ENCODE results near the gene AHRR. TPM values are rescaled to one million over a fixed set of nuclear protein-coding genes. Genes with fewer than 3 reads are reported as not detected.

Gene AHRR
- total and polyA plus RNA-seq, 2 donors from 2014 or later, result 0.71 to 1.7 TPM

DNA sequence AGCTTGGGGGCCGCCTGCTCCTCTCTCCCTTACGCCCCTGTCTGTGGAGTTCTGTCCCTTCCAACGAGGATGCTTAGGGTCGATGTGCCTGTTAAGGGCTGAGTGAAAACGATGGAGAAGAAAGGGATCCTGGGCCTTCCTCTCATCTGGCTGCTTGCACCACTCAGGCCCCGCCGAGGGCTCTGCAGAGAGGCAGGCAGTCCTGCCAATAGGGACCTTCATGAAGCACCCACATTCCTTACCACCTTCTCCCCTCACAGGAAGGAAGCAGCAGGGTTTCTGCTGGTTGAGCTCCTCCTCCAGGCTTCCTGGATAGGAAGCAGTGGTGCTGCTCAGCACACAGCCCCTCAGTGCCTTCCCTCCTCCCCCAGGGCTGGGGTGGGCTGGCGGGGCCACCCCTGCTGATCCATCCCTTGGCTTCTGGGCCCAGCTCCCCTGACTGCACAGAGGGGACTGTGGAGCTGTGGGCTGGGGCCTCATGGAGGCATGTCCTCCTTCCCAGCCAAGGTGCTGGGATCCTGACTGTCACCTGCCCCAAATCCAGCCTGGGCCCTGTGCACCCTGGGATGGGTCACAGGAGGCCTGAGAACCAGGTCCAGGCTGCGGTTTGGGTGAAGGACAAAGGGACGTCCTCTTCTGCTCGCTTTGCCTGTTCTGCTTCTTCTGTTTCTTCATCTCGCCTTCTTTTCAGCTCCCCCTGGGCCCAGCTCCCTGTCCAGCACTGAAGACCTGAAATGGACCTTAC lies 50.5 kb downstream of the AHRR start:
- H3K36me3 ChIP-seq (ENCODE audit: control insufficient read depth in 2 of 3, insufficient read depth in 3 of 3, low read length in 3 of 3), result no peaks in the 10 kb centered on the region
- H3K4me1 ChIP-seq (ENCODE audit: control insufficient read depth in 2 of 3, insufficient read depth in 2 of 3, low read depth in 1 of 3, low read length in 3 of 3), result no peaks in the 10 kb centered on the region
- H3K9ac ChIP-seq (ENCODE audit: low read length in 3 of 3), result no peak overlapping the region
- H3K27ac ChIP-seq (ENCODE audit: low read depth in 2 of 2, low read length in 2 of 2), result no peak overlapping the region
- FAIRE-seq (no peak), DNase-seq (peak in 3 of 5 donors; percentile 9 to 31 (median 24))
- TF ChIP-seq, protein P1, sequence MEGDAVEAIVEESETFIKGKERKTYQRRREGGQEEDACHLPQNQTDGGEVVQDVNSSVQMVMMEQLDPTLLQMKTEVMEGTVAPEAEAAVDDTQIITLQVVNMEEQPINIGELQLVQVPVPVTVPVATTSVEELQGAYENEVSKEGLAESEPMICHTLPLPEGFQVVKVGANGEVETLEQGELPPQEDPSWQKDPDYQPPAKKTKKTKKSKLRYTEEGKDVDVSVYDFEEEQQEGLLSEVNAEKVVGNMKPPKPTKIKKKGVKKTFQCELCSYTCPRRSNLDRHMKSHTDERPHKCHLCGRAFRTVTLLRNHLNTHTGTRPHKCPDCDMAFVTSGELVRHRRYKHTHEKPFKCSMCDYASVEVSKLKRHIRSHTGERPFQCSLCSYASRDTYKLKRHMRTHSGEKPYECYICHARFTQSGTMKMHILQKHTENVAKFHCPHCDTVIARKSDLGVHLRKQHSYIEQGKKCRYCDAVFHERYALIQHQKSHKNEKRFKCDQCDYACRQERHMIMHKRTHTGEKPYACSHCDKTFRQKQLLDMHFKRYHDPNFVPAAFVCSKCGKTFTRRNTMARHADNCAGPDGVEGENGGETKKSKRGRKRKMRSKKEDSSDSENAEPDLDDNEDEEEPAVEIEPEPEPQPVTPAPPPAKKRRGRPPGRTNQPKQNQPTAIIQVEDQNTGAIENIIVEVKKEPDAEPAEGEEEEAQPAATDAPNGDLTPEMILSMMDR (IDR thresholded peaks at IDR 0.05; ENCODE audit: borderline replicate concordance, extremely low read depth, insufficient read depth), result no peak
- no peaks in the 10 kb centered on the region for H3K27me3 ChIP-seq (ENCODE audit: control insufficient read depth, insufficient read depth, low read length)
- H3K4me3 ChIP-seq (ENCODE audit: low read length in 3 of 3), result no peak overlapping the region
- no peaks in the 10 kb centered on the region for H3K9me3 ChIP-seq (ENCODE audit: control insufficient read depth in 2 of 3, insufficient read depth in 1 of 3, low read length in 3 of 3)
- intact Hi-C loops (cut with DNase I), result no loop called here

DNA sequence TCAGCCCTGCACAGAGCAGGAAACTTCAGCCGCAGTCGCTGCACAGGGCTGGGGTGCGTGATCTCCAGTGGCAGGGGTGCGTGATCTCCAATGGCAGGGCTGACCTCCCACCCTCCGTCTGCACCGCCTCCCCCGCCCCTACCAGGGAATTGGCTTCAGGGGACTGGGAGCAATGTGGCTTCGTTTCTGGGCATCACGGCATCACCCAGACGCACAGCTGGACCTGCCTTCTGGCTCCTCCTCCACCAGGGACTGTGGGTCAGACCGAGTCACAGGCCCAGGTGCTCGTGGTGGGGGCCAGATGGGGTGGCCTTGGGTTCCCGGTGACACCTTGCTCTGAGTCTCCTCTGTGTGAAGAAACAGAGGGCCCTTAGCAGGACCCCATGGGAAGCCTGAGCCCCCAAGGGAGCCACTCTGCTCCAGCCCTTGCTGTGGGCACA lies 51.1 kb downstream of the AHRR start:
- Histone ChIP-seq H3K36me3 (ENCODE audit: control insufficient read depth in 2 of 3, insufficient read depth in 3 of 3, low read length in 3 of 3) (no peaks in the 10 kb centered on the region), H3K9me3 (ENCODE audit: control insufficient read depth in 2 of 3, insufficient read depth in 1 of 3, low read length in 3 of 3) (no peaks in the 10 kb centered on the region), H3K27me3 (ENCODE audit: control insufficient read depth, insufficient read depth, low read length) (no peaks in the 10 kb centered on the region), H3K9ac (ENCODE audit: low read length in 3 of 3) (no peak overlapping the region), H3K27ac (ENCODE audit: low read depth in 2 of 2, low read length in 2 of 2) (no peak overlapping the region), H3K4me3 (ENCODE audit: low read length in 3 of 3) (no peak overlapping the region), H3K4me1 (ENCODE audit: control insufficient read depth in 2 of 3, insufficient read depth in 2 of 3, low read depth in 1 of 3, low read length in 3 of 3) (no peaks in the 10 kb centered on the region)
- intact Hi-C loops (cut with DNase I), result no loop called here
- DNase-seq, result peak in 2 of 5 donors; percentile 53 to 55
- TF ChIP-seq, protein P1 (IDR thresholded peaks at IDR 0.05; ENCODE audit: borderline replicate concordance, extremely low read depth, insufficient read depth), result no peak
- FAIRE-seq, result no peak

DNA sequence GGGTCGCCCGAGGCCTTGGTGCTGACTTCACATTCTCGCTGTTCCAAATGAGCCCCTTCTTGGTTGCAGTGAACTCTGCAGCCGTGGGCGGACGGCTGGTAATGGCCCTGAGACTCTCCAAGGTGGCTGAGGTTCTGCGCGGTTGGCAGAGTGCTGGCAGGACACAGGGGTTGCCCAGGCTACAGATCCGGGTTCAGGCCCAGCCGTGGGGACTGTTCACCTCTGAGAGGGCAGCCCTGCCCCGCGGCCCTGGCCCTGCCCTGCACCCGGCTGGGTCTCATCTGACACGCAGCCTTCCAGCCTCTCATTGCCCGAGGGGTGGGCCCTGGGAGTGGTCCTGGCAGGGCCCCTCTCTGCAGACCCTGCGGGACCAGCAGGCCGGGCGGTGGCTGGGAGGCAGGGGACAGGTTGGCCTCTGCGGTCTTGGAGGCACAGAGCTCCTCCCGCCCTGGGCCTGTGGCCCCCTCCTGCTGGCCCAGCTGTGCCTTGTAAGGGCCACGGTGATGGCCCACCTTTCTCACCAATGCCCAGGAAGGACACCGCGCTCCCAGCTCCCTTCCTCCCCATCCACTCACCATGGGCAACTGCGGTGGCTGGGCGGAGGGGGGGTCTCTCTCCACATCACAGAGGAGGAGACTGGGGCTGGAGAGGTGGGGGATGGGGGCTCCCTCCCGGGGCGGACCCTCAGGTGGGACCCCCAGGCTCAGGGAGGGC lies 51.6 kb downstream of the AHRR start:
- no peaks in the 10 kb centered on the region for H3K27me3 ChIP-seq (ENCODE audit: control insufficient read depth, insufficient read depth, low read length)
- H3K4me3 ChIP-seq (ENCODE audit: low read length in 3 of 3), result no peak overlapping the region
- no peaks in the 10 kb centered on the region for H3K36me3 ChIP-seq (ENCODE audit: control insufficient read depth in 2 of 3, insufficient read depth in 3 of 3, low read length in 3 of 3)
- no peak overlapping the region for H3K27ac ChIP-seq (ENCODE audit: low read depth in 2 of 2, low read length in 2 of 2)
- TF ChIP-seq, protein P1 (IDR thresholded peaks at IDR 0.05; ENCODE audit: borderline replicate concordance, extremely low read depth, insufficient read depth), result no peak
- FAIRE-seq (no peak), DNase-seq (peak in 3 of 5 donors; percentile 11 to 74 (median 72))
- H3K9me3 ChIP-seq (ENCODE audit: control insufficient read depth in 2 of 3, insufficient read depth in 1 of 3, low read length in 3 of 3), result no peaks in the 10 kb centered on the region
- H3K9ac ChIP-seq (ENCODE audit: low read length in 3 of 3), result no peak overlapping the region
- intact Hi-C loops (cut with DNase I), result no loop called here
- H3K4me1 ChIP-seq (ENCODE audit: control insufficient read depth in 2 of 3, insufficient read depth in 2 of 3, low read depth in 1 of 3, low read length in 3 of 3), result no peaks in the 10 kb centered on the region
